H1 (cell line): ENCODE results near the gene ASIP. TPM values are rescaled to one million over a fixed set of nuclear protein-coding genes. Genes with fewer than 3 reads are reported as not detected.
"Not testable (repeated sequence)": the region's sequence is repeated elsewhere in the genome, so short reads cannot be mapped to it uniquely, and the experiment has no call there.

Experiments
- CTCF ChIA-PET: fragments of 300-600 bp; sonication (Branson Sonifier 250); formaldehyde crosslinking; loops from one replicate; lab custom pipeline; 2021; ENCODE audit not compliant: partially characterized antibody; lab: Charles Lee
- POLR2A ChIA-PET: fragments of 300-600 bp; sonication (Branson Sonifier 250); formaldehyde crosslinking; loops from one replicate; lab custom pipeline; 2021; ENCODE audit warnings: inconsistent platforms; ENCODE audit not compliant: partially characterized antibody; lab: Charles Lee
- DNase-seq, 2 experiments: peaks; one replicate each; pipeline versions ENCODE4 v3.0.0 to v3.0.0-alpha.2; 2010 to 2022; ENCODE audit warnings: low spot score in 2 of 2, low read depth in 1 of 2, mixed read lengths in 1 of 2
- FAIRE-seq: peaks from 2 replicates; lab custom pipeline; 2011; peaks lifted over from hg19 to GRCh38; lab: Jason Lieb, UNC
- H2AFZ ChIP-seq: 2 replicates; pipeline ENCODE4 v1.8.1; 2012; ENCODE audit warnings: low read length, inconsistent platforms
- H2AK5ac ChIP-seq: 2 replicates; pipeline ENCODE4 v1.6.1; 2013; ENCODE audit warnings: low read depth, low read length
- H2BK120ac ChIP-seq: replicated peaks from 2 replicates; pipeline ENCODE3; 2013; ENCODE audit warnings: low read depth, low read length, inconsistent platforms
- H2BK12ac ChIP-seq: 2 replicates; pipeline ENCODE4 v1.6.1; 2013; ENCODE audit warnings: low read depth, low read length
- H2BK15ac ChIP-seq: 2 replicates; pipeline ENCODE4 v1.6.1; 2013; ENCODE audit warnings: low read length
- H2BK20ac ChIP-seq: 2 replicates; pipeline ENCODE4 v1.6.1; 2013; ENCODE audit warnings: low read length
- H2BK5ac ChIP-seq: 2 replicates; pipeline ENCODE4 v1.6.1; 2013; ENCODE audit warnings: low read depth, low read length
- H3K14ac ChIP-seq: 2 replicates; pipeline ENCODE4 v1.6.1; 2013; ENCODE audit warnings: inconsistent platforms; ENCODE audit not compliant: insufficient read length
- H3K18ac ChIP-seq: 2 replicates; pipeline ENCODE4 v1.6.1; 2013; ENCODE audit warnings: low read length; ENCODE audit errors: extremely low read depth
- H3K23ac ChIP-seq: 2 replicates; pipeline ENCODE4 v1.6.1; 2013; ENCODE audit warnings: inconsistent platforms; ENCODE audit not compliant: insufficient read length
- H3K23me2 ChIP-seq: 2 replicates; pipeline ENCODE4 v1.6.1; 2013; ENCODE audit warnings: low read depth, low read length
- H3K27ac ChIP-seq: 2 replicates; pipeline ENCODE4 v1.6.1; 2011; ENCODE audit warnings: low read depth, low read length, inconsistent platforms
- H3K27me3 ChIP-seq, 4 experiments: replicated peaks in 1 of 4; 1 replicate in 1 of 4; 2 replicates in 3 of 4; pipeline versions ENCODE4 v1.6.1 to v1.8.1; 2011 to 2013; ENCODE audit warnings: low read length in 3 of 4, mild to moderate bottlenecking in 3 of 4, inconsistent platforms in 2 of 4, mixed read lengths in 2 of 4, moderate library complexity in 1 of 4; ENCODE audit not compliant: control insufficient read depth in 3 of 4, insufficient read depth in 3 of 4; ENCODE audit errors: extremely low read depth in 1 of 4
- H3K36me3 ChIP-seq, 4 experiments: 2 replicates each; pipeline versions ENCODE4 v1.6.1 to v1.8.1; 2011 to 2013; ENCODE audit warnings: mild to moderate bottlenecking in 4 of 4, low read length in 3 of 4, moderate library complexity in 2 of 4, control low read depth in 1 of 4, inconsistent platforms in 1 of 4; ENCODE audit not compliant: insufficient read depth in 4 of 4, control insufficient read depth in 2 of 4
- H3K4ac ChIP-seq: replicated peaks from 2 replicates; pipeline ENCODE3; 2013; ENCODE audit warnings: low read length, low read depth, mixed read lengths, inconsistent platforms; ENCODE audit not compliant: insufficient read length
- H3K4me1 ChIP-seq, 4 experiments: replicated peaks in 1 of 4; 1 replicate in 1 of 4; 2 replicates in 3 of 4; pipeline versions ENCODE4 v1.6.1 to v1.8.1; 2011 to 2013; ENCODE audit warnings: low read length in 3 of 4, inconsistent platforms in 2 of 4, mixed read lengths in 1 of 4; ENCODE audit not compliant: insufficient read depth in 4 of 4, control insufficient read depth in 3 of 4
- H3K4me2 ChIP-seq, 2 experiments: 2 replicates each; pipeline versions ENCODE4 v1.6.1 to v1.8.1; 2011 to 2013; ENCODE audit warnings: low read depth in 2 of 2, low read length in 2 of 2, control low read depth in 1 of 2, inconsistent platforms in 1 of 2, mild to moderate bottlenecking in 1 of 2; ENCODE audit not compliant: insufficient read depth in 1 of 2
- H3K4me3 ChIP-seq, 4 experiments: fragments of 200-600, 300-600 bp in 1 of 4; sonication (generic), shearing (Covaris generic), sonication (Bioruptor Twin) in 1 of 4; 2 replicates each; pipeline versions ENCODE4 v1.5.1 to v1.8.1; 2011 to 2016; ENCODE audit warnings: low read length in 4 of 4, low read depth in 3 of 4, control low read depth in 2 of 4, inconsistent platforms in 2 of 4, mild to moderate bottlenecking in 2 of 4, mixed read lengths in 1 of 4, moderate library complexity in 1 of 4; ENCODE audit not compliant: insufficient read depth in 2 of 4; ENCODE audit errors: extremely low read depth in 1 of 4
- H3K56ac ChIP-seq: replicated peaks from 2 replicates; pipeline ENCODE3; 2013; ENCODE audit warnings: low read depth, mild to moderate bottlenecking, mixed read lengths, low read length, inconsistent platforms; ENCODE audit not compliant: insufficient read length
- H3K79me1 ChIP-seq: 2 replicates; pipeline ENCODE4 v1.6.1; 2013; ENCODE audit warnings: low read depth, low read length, control low read depth
- H3K79me2 ChIP-seq, 2 experiments: 2 replicates each; pipeline versions ENCODE4 v1.6.1 to v1.8.1; 2012 to 2013; ENCODE audit warnings: low read length in 2 of 2, mild to moderate bottlenecking in 2 of 2, inconsistent platforms in 1 of 2; ENCODE audit not compliant: insufficient read depth in 2 of 2, control insufficient read depth in 1 of 2
- H3K9ac ChIP-seq, 4 experiments: replicated peaks in 1 of 4; 1 replicate in 1 of 4; 2 replicates in 3 of 4; pipeline versions ENCODE4 v1.6.1 to v1.8.1; 2011 to 2013; ENCODE audit warnings: low read depth in 3 of 4, low read length in 3 of 4, control low read depth in 2 of 4, mild to moderate bottlenecking in 2 of 4, moderate library complexity in 2 of 4, inconsistent platforms in 1 of 4; ENCODE audit errors: extremely low read depth in 1 of 4
- H3K9me3 ChIP-seq, 2 experiments: 2 replicates each; pipeline versions ENCODE4 v1.6.1 to v1.8.1; 2012 to 2013; ENCODE audit warnings: mild to moderate bottlenecking in 2 of 2, moderate library complexity in 2 of 2, control low read depth in 1 of 2, inconsistent platforms in 1 of 2, low read depth in 1 of 2, low read length in 1 of 2, mixed read lengths in 1 of 2; ENCODE audit not compliant: insufficient read depth in 2 of 2
- H4K20me1 ChIP-seq, 2 experiments: replicated peaks in 1 of 2; 2 replicates each; pipeline versions ENCODE3 to v1.8.1; 2011 to 2013; ENCODE audit warnings: inconsistent platforms in 2 of 2, low read length in 2 of 2, mild to moderate bottlenecking in 1 of 2; ENCODE audit not compliant: insufficient read depth in 2 of 2, control insufficient read depth in 1 of 2
- H4K5ac ChIP-seq: 2 replicates; pipeline ENCODE4 v1.6.1; 2013; ENCODE audit warnings: low read length, low read depth, mixed read lengths, inconsistent platforms; ENCODE audit not compliant: insufficient read length
- H4K8ac ChIP-seq: 2 replicates; pipeline ENCODE4 v1.8.0; 2013; ENCODE audit warnings: mild to moderate bottlenecking, moderate library complexity, low read length, inconsistent platforms; ENCODE audit not compliant: insufficient read depth; ENCODE audit errors: extremely low read depth
- H4K91ac ChIP-seq: replicated peaks from 2 replicates; pipeline ENCODE3; 2013; ENCODE audit warnings: low read length, mixed read lengths, inconsistent platforms; ENCODE audit not compliant: insufficient read length
- SP2 ChIP-seq: IDR thresholded peaks from 2 replicates; pipeline ENCODE4 v1.6.1; 2012; ENCODE audit warnings: mild to moderate bottlenecking, low read length, inconsistent platforms
- ZNF274 ChIP-seq: IDR thresholded peaks from 2 replicates; pipeline ENCODE4 v1.7.0; 2012; ENCODE audit warnings: low read length, borderline replicate concordance; ENCODE audit errors: extremely low read depth
- WGBS, 2 experiments: shearing (Covaris generic) in 1 of 2; methylation state at CpG; one replicate each; pipeline versions ENCODE4 v1.1.6 to v1.1.7; 2013 to 2015; ENCODE audit warnings: low lambda C conversion rate in 2 of 2, mixed read lengths in 2 of 2, inconsistent platforms in 1 of 2, low coverage in 1 of 2, missing lambda C conversion rate in 1 of 2; ENCODE audit not compliant: insufficient replicate concordance in 2 of 2, insufficient coverage in 1 of 2, insufficient read length in 1 of 2; ENCODE audit errors: extremely low coverage in 1 of 2, missing lambda C conversion rate in 1 of 2; 5-methylcytosine and 5-hydroxymethylcytosine counted together
- polyA plus RNA-seq, 7 experiments: library from polyadenylated mRNA; depleted of rRNA in 3 of 7; stranded (reverse) in 5 of 7; unstranded in 2 of 7; fragments of >200 nt in 5 of 7; fragments of 200-250 nt in 2 of 7; gene quantifications; 1 replicate in 5 of 7; 2 replicates in 1 of 7; 4 replicates in 1 of 7; pipeline versions ENCODE4 v1.2.1 to v1.2.3, GENCODE V29; 2011 to 2013; ENCODE audit warnings: missing spikeins in 2 of 7, mixed read lengths in 2 of 7
- total RNA-seq: library from RNA; stranded (reverse); fragmentation: NEBNext Ultra II Directional; extraction: Animal tissue kit (Norgen Biotek cat#: 25700); gene quantifications from 2 replicates; pipeline ENCODE4 v1.2.1, GENCODE V29; 2021

The ASIP gene
- total and polyA plus RNA-seq, 2 of the 8 experiments (the other 6 are each of a cell fraction or from before 2014, with no cell fraction given): not detected

- no peaks in the 10 kb centered on the region for H4K20me1 ChIP-seq
- no peaks in the 10 kb centered on the region for H3K36me3 ChIP-seq
- no peaks in the 10 kb centered on the region for H3K4me1 ChIP-seq
- no peak overlapping the region for H2BK20ac ChIP-seq
- H2AFZ ChIP-seq: no peak overlapping the region
- no peak overlapping the region for H2BK15ac ChIP-seq
- H3K4ac ChIP-seq: no peak overlapping the region
- no peak overlapping the region for H4K8ac ChIP-seq
- no peaks in the 10 kb centered on the region for H3K27me3 ChIP-seq
- no peak overlapping the region for H3K14ac ChIP-seq
- H3K23me2 ChIP-seq: no peaks in the 10 kb centered on the region
- DNase-seq (no peak), FAIRE-seq (no peak)
- CTCF ChIA-PET: interaction anchor here (1.3 kb wide), 1 partner anchor 31 kb away, joined by 3 read pairs; no protein-coding TSS in a partner anchor
- no peak overlapping the region for H2AK5ac ChIP-seq
- H2BK5ac ChIP-seq: no peak overlapping the region
- H3K23ac ChIP-seq: no peak overlapping the region
- H2BK120ac ChIP-seq: no peak overlapping the region
- TF ChIP-seq SP2 (no peak), ZNF274 (no peak)
- H2BK12ac ChIP-seq: no peak overlapping the region
- H3K4me3 ChIP-seq: no peak overlapping the region
- no peaks in the 10 kb centered on the region for H3K79me1 ChIP-seq
- H3K9ac ChIP-seq: no peak overlapping the region
- H3K9me3 ChIP-seq: no peaks in the 10 kb centered on the region
- H3K4me2 ChIP-seq: no peak overlapping the region
- no peak overlapping the region for H3K27ac ChIP-seq
- 92% methylated on average over 3 of the region's 3 CpGs; no CpG with 5 or more reads in 1 of the 2 experiments for WGBS, 2 experiments
- no peak overlapping the region for H3K18ac ChIP-seq
- POLR2A ChIA-PET: no interaction called here
- H4K5ac ChIP-seq: no peak overlapping the region
- H3K79me2 ChIP-seq: no peaks in the 10 kb centered on the region
- H4K91ac ChIP-seq: no peak overlapping the region
- no peak overlapping the region for H3K56ac ChIP-seq
These were observed 19.0 kb upstream of the ASIP start for GRCh38 chr20:34222208-34222607.

- H3K4me3 ChIP-seq, FAIRE-seq, CTCF ChIA-PET, H3K27me3 ChIP-seq, H3K23me2 ChIP-seq, DNase-seq, H3K56ac ChIP-seq, H3K14ac ChIP-seq, H3K9ac ChIP-seq, H2BK5ac ChIP-seq, H4K5ac ChIP-seq, H3K18ac ChIP-seq, H3K4me2 ChIP-seq, H4K8ac ChIP-seq, H3K9me3 ChIP-seq, H2BK120ac ChIP-seq, H3K36me3 ChIP-seq, H2BK15ac ChIP-seq, H4K91ac ChIP-seq, H3K23ac ChIP-seq, H2BK12ac ChIP-seq, H3K4ac ChIP-seq, H3K79me1 ChIP-seq, H3K4me1 ChIP-seq, H3K27ac ChIP-seq, H4K20me1 ChIP-seq, H3K79me2 ChIP-seq, H2BK20ac ChIP-seq, H2AK5ac ChIP-seq, POLR2A ChIA-PET, H2AFZ ChIP-seq: not testable (repeated sequence)
- WGBS, 2 experiments: 89% methylated on average over 2 of the region's 2 CpGs; no CpG with 5 or more reads in 1 of the 2 experiments
These were observed 17.0 kb upstream of the ASIP start for GRCh38 chr20:34224251-34224650.
